ENCODE measurements around the gene UGT1A7. TPM values are rescaled to one million over a fixed set of nuclear protein-coding genes. Genes with fewer than 3 reads are reported as not detected.

UGT1A7 gene
- total and polyA plus RNA-seq, 9 of the 15 experiments (the other 6 are each of a cell fraction or from before 2014, with no cell fraction given) = not detected

GRCh38 chr2:233772583-233772982, 90.9 kb downstream of the UGT1A7 start:
- no peaks in the 10 kb centered on the region for H4K20me1 ChIP-seq (replicated peaks; ENCODE audit: control insufficient read depth, insufficient read depth, low read length)
- no peak overlapping the region for H3K9ac ChIP-seq (ENCODE audit: insufficient read depth in 1 of 2, low read depth in 2 of 2, low read length in 2 of 2)
- POLR2A ChIA-PET = no interaction called here
- 4% methylated on average over 5 of the region's 5 CpGs for WGBS (ENCODE audit: insufficient coverage, low coverage, missing lambda C conversion rate)
- H3K79me2 ChIP-seq (ENCODE audit: control insufficient read depth, insufficient read depth, low read length) = no peaks in the 10 kb centered on the region
- no peaks in the 10 kb centered on the region for H3K9me3 ChIP-seq (replicated peaks; ENCODE audit: control insufficient read depth, insufficient read depth, low read depth, low read length)
- TF ChIP-seq ARHGAP35 (IDR thresholded peaks at IDR 0.05; ENCODE audit: partially characterized antibody) = no peak
- no peak for TF ChIP-seq AFF4 (CRISPR knock-in tag; IDR thresholded peaks at IDR 0.05)
- no peak for TF ChIP-seq MAFG (tag; conservative IDR thresholded peaks at IDR 0.05)
- no peak for TF ChIP-seq MTA3 (IDR thresholded peaks at IDR 0.05; ENCODE audit: borderline replicate concordance)
- TF ChIP-seq IFI16 (CRISPR knock-in tag; IDR thresholded peaks at IDR 0.05) = no peak
- H3K4me2 ChIP-seq (ENCODE audit: insufficient read depth, low read length) = no peak overlapping the region
- no peak overlapping the region for H3K27ac ChIP-seq (ENCODE audit: extremely low read depth, low read depth, low read length)
- peaks cover 0 to 13% of the 10 kb centered on the region in 2 experiments; a peak in 3 of 5 replicates for H3K27me3 ChIP-seq (ENCODE audit: control insufficient read depth in 2 of 2, insufficient read depth in 2 of 2, low read length in 2 of 2)
- H3K4me1 ChIP-seq (replicated peaks in 1 of 2; ENCODE audit: control insufficient read depth in 2 of 2, insufficient read depth in 2 of 2, low read length in 2 of 2) = no peaks in the 10 kb centered on the region
- intact Hi-C loops (cut with micrococcal nuclease) = no loop called here
- no peaks in the 10 kb centered on the region for H3K9me1 ChIP-seq (ENCODE audit: control insufficient read depth, insufficient read depth, low read length)
- no peak overlapping the region for H3K4me3 ChIP-seq
- FAIRE-seq = no peak
- in situ Hi-C loops (cut with MboI) = no loop called here
- CTCF ChIA-PET (ENCODE audit: low intra/inter-chr PET ratio) = no interaction called here
- DNase-seq (ENCODE audit: extremely low read depth in 1 of 4, low spot score in 3 of 4) = no peak
- no peaks in the 10 kb centered on the region for H3K36me3 ChIP-seq (ENCODE audit: control insufficient read depth, insufficient read depth, low read length)
- no peak overlapping the region for H2AFZ ChIP-seq (ENCODE audit: low read depth, low read length)
- no TSS peak for BruUV-seq (replicated peaks)
- no peak for ATAC-seq
